Femur (tissue), 1 donor: ENCODE data around the gene OR52E5.

Experiments
- DNase-seq: peaks from one replicate; pipeline ENCODE4 v3.0.0-alpha.2; 2017

OR52E5 gene

GRCh38 chr11:5892908-5893307 lies at the start of gene OR52E5:
TSS of gene OR52E5 (plus strand) at chr11:5893208. CDS start at chr11:5900777, 7,569 bp downstream.
- DNase-seq: no peak

- DNase-seq: no peak
Observed at GRCh38 chr11:5846701-5847100, 46.3 kb upstream of the OR52E5 start.

GRCh38 chr11:5847711-5848110 lies 45.3 kb upstream of the OR52E5 start:
- no peak for DNase-seq

- DNase-seq: no peak
Observed at GRCh38 chr11:5851002-5851401, 42.0 kb upstream of the OR52E5 start.

- DNase-seq: no peak
Observed at GRCh38 chr11:5857590-5857989, 35.4 kb upstream of the OR52E5 start, which contains the start of gene OR52E8. TSS of gene OR52E8 (minus strand) at chr11:5857690. CDS start at chr11:5857690, 0 bp downstream.

GRCh38 chr11:5865826-5866225 lies 27.2 kb upstream of the OR52E5 start:
- no peak for DNase-seq

GRCh38 chr11:5878564-5878963 lies 14.4 kb upstream of the OR52E5 start:
- no peak for DNase-seq

- no peak for DNase-seq
Observed at GRCh38 chr11:5880329-5880728, 12.7 kb upstream of the OR52E5 start, which contains the start of gene OR52E4. TSS of gene OR52E4 (plus strand) at chr11:5880629. CDS start at chr11:5884293, 3,664 bp downstream.

GRCh38 chr11:5881756-5882155 lies 11.3 kb upstream of the OR52E5 start:
- DNase-seq: no peak

GRCh38 chr11:5887172-5887571 lies 5.8 kb upstream of the OR52E5 start:
- no peak for DNase-seq

- DNase-seq: no peak
Observed at GRCh38 chr11:5887661-5888060, 5.3 kb upstream of the OR52E5 start.

GRCh38 chr11:5891216-5891800 lies 1.7 kb upstream of the OR52E5 start:
- DNase-seq: no peak

GRCh38 chr11:5899534-5899933 lies 6.5 kb downstream of the OR52E5 start:
- DNase-seq: no peak

GRCh38 chr11:5910540-5910939 lies 17.5 kb downstream of the OR52E5 start:
- no peak for DNase-seq

- no peak for DNase-seq
Observed at GRCh38 chr11:5922749-5923426, 29.9 kb downstream of the OR52E5 start.

GRCh38 chr11:5923427-5923776 lies 30.4 kb downstream of the OR52E5 start:
- no peak for DNase-seq

- no peak for DNase-seq
Observed at GRCh38 chr11:5923794-5924193, 30.8 kb downstream of the OR52E5 start.

GRCh38 chr11:5928271-5928670 lies 35.3 kb downstream of the OR52E5 start:
- DNase-seq: no peak

- DNase-seq: no peak
Observed at GRCh38 chr11:5928811-5929210, 35.8 kb downstream of the OR52E5 start.

- DNase-seq: no peak
Observed at GRCh38 chr11:5929571-5930368, 36.8 kb downstream of the OR52E5 start.

GRCh38 chr11:5930614-5931013 lies 37.6 kb downstream of the OR52E5 start:
- DNase-seq: no peak

- no peak for DNase-seq
Observed at GRCh38 chr11:5931061-5931460, 38.1 kb downstream of the OR52E5 start.

- no peak for DNase-seq
Observed at GRCh38 chr11:5932671-5933070, 39.7 kb downstream of the OR52E5 start.

GRCh38 chr11:5933116-5933515 lies 40.1 kb downstream of the OR52E5 start:
- DNase-seq: no peak
